Measurements from ENCODE around the gene FRMD8. TPM values are rescaled to one million over a fixed set of nuclear protein-coding genes. Genes with fewer than 3 reads are reported as not detected.

Gene FRMD8
- total RNA-seq, 1 donor from 2014 or later = 22.6 TPM

GRCh38 chr11:65395961-65396530 is 9.6 kb downstream of the FRMD8 start:
- intact Hi-C loops (cut with DNase I) = no loop called here
- ATAC-seq (no peak), DNase-seq (no peak)
- no peak overlapping the region for H3K4me3 ChIP-seq
- TF ChIP-seq CTCF (IDR thresholded peaks at IDR 0.05) = no peak
- no peaks in the 10 kb centered on the region for H3K27me3 ChIP-seq (ENCODE audit: low read depth)
- H3K36me3 ChIP-seq = peaks cover 91% of the 10 kb centered on the region
- no peak overlapping the region for H3K27ac ChIP-seq
- peaks cover 15% of the 10 kb centered on the region for H3K4me1 ChIP-seq
- H3K9me3 ChIP-seq = no peaks in the 10 kb centered on the region

GRCh38 chr11:65396769-65397745 is 10.6 kb downstream of the FRMD8 start:
- H3K4me1 ChIP-seq = peaks cover 4% of the 10 kb centered on the region
- DNase-seq = no peak
- no peaks in the 10 kb centered on the region for H3K9me3 ChIP-seq
- H3K27ac ChIP-seq = no peak overlapping the region
- no peak for ATAC-seq
- TF ChIP-seq CTCF (IDR thresholded peaks at IDR 0.05) = no peak
- intact Hi-C loops (cut with DNase I) = no loop called here
- no peak overlapping the region for H3K4me3 ChIP-seq
- H3K27me3 ChIP-seq (ENCODE audit: low read depth) = no peaks in the 10 kb centered on the region
- peaks cover 89% of the 10 kb centered on the region for H3K36me3 ChIP-seq

GRCh38 chr11:65398362-65398910 is 12.0 kb downstream of the FRMD8 start:
- Histone ChIP-seq H3K4me1 (peaks cover 3% of the 10 kb centered on the region), H3K27me3 (ENCODE audit: low read depth) (no peaks in the 10 kb centered on the region), H3K36me3 (peaks cover 88% of the 10 kb centered on the region), H3K9me3 (no peaks in the 10 kb centered on the region), H3K27ac (no peak overlapping the region), H3K4me3 (no peak overlapping the region)
- no peak for DNase-seq
- intact Hi-C loops (cut with DNase I) = no loop called here
- TF ChIP-seq CTCF (IDR thresholded peaks at IDR 0.05) = no peak
- no peak for ATAC-seq

GRCh38 chr11:65399249-65399648 is 12.8 kb downstream of the FRMD8 start:
- no peak overlapping the region for H3K27ac ChIP-seq
- no peak for TF ChIP-seq CTCF (IDR thresholded peaks at IDR 0.05)
- no peaks in the 10 kb centered on the region for H3K27me3 ChIP-seq (ENCODE audit: low read depth)
- ATAC-seq (no peak), DNase-seq (no peak)
- no peak overlapping the region for H3K4me3 ChIP-seq
- H3K9me3 ChIP-seq = no peaks in the 10 kb centered on the region
- peaks cover 88% of the 10 kb centered on the region for H3K36me3 ChIP-seq
- intact Hi-C loops (cut with DNase I) = no loop called here
- H3K4me1 ChIP-seq = peaks cover 11% of the 10 kb centered on the region

- no peaks in the 10 kb centered on the region for H3K9me3 ChIP-seq
- no peak overlapping the region for H3K4me3 ChIP-seq
- H3K27ac ChIP-seq = no peak overlapping the region
- no peak for TF ChIP-seq CTCF (IDR thresholded peaks at IDR 0.05)
- peaks cover 11% of the 10 kb centered on the region for H3K4me1 ChIP-seq
- no peak for DNase-seq
- no peak for ATAC-seq
- intact Hi-C loops (cut with DNase I) = no loop called here
- H3K36me3 ChIP-seq = peaks cover 88% of the 10 kb centered on the region
- H3K27me3 ChIP-seq (ENCODE audit: low read depth) = no peaks in the 10 kb centered on the region
These were observed 13.4 kb downstream of the FRMD8 start for GRCh38 chr11:65399845-65400244.
